ENCODE measurements around the gene MCCC2. TPM values are rescaled to one million over a fixed set of nuclear protein-coding genes. Genes with fewer than 3 reads are reported as not detected.

Gene MCCC2
- total and polyA plus RNA-seq, 2 of the 13 experiments (the other 11 are each of a cell fraction or from before 2014, with no cell fraction given): 44.8 to 83.6 TPM

GRCh38 chr5:71586052-71586940 lies 844 bp upstream of the MCCC2 start:
- in situ Hi-C loops (cut with HindIII; ENCODE audit: extremely low pct_ligation_motif_present, low pct_unique_long_range_greater_than_20kb): no loop called here
- TSS peak; percentile 95 for BruUV-seq (replicated peaks)
- POLR2A ChIA-PET: interaction anchor here (0.6 to 3.0 kb wide), 16 partner anchors 9 to 734 kb away, joined by 3 to 24 read pairs (median 4); partner anchors contain the start of genes BDP1, MRPS27 and PTCD2
- no peaks in the 10 kb centered on the region; a peak in 1 of 5 replicates for H3K27me3 ChIP-seq (ENCODE audit: control insufficient read depth in 1 of 2, insufficient read depth in 2 of 2, low read length in 2 of 2)
- H2AFZ ChIP-seq (ENCODE audit: low read length): peak overlapping the region; percentile 68
- peak overlapping the region; percentile 98 for H3K27ac ChIP-seq (ENCODE audit: extremely low read length, insufficient read depth, low read length)
- ATAC-seq (peak; percentile 76), DNase-seq (ENCODE audit: low spot score) (peak; percentile 98), FAIRE-seq (peak; percentile 85)
- intact Hi-C loops (cut with micrococcal nuclease; ENCODE audit: unreplicated experiment): no loop called here
- no peaks in the 10 kb centered on the region; the same call in 1 of the 2 replicates for H4K20me1 ChIP-seq (ENCODE audit: insufficient read depth, low read length)
- H3K79me2 ChIP-seq (ENCODE audit: insufficient read depth, low read length): peaks cover 37% of the 10 kb centered on the region
- H3K36me3 ChIP-seq (replicated peaks in 1 of 2; ENCODE audit: control insufficient read depth in 1 of 2, insufficient read depth in 2 of 2, low read length in 2 of 2): no peaks in the 10 kb centered on the region
- peaks cover 47% of the 10 kb centered on the region for H3K4me1 ChIP-seq (ENCODE audit: insufficient read depth, low read length)
- WGBS (ENCODE audit: low lambda C conversion rate): 6% methylated on average over 21 of the region's 22 CpGs
- peak overlapping the region; percentile 90 for H3K4me2 ChIP-seq (ENCODE audit: low read depth, low read length)
- H3K9me3 ChIP-seq (ENCODE audit: low read length): no peaks in the 10 kb centered on the region
- CTCF ChIA-PET (ENCODE audit: low intra/inter-chr PET ratio, low total read pairs): no interaction called here
- peak overlapping the region; percentile 93 for H3K9ac ChIP-seq (ENCODE audit: insufficient read depth, low read depth, low read length)
- peak overlapping the region; percentile 67 to 76 (median 74) for H3K4me3 ChIP-seq (replicated peaks in 1 of 3; ENCODE audit: insufficient read depth in 1 of 3, low read depth in 2 of 3, low read length in 3 of 3)
- TF ChIP-seq, protein P1, sequence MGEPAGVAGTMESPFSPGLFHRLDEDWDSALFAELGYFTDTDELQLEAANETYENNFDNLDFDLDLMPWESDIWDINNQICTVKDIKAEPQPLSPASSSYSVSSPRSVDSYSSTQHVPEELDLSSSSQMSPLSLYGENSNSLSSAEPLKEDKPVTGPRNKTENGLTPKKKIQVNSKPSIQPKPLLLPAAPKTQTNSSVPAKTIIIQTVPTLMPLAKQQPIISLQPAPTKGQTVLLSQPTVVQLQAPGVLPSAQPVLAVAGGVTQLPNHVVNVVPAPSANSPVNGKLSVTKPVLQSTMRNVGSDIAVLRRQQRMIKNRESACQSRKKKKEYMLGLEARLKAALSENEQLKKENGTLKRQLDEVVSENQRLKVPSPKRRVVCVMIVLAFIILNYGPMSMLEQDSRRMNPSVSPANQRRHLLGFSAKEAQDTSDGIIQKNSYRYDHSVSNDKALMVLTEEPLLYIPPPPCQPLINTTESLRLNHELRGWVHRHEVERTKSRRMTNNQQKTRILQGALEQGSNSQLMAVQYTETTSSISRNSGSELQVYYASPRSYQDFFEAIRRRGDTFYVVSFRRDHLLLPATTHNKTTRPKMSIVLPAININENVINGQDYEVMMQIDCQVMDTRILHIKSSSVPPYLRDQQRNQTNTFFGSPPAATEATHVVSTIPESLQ (CRISPR knock-in tag; conservative IDR thresholded peaks at IDR 0.05): no peak
- no peak for TF ChIP-seq ZNF792 (CRISPR knock-in tag; IDR thresholded peaks at IDR 0.05)
- TF ChIP-seq ZNF891 (CRISPR knock-in tag; IDR thresholded peaks at IDR 0.05): 0 out of 2 replicates have a peak, but pooled peaks have one; percentile 33
- TF ChIP-seq SKI (IDR thresholded peaks at IDR 0.05; ENCODE audit: partially characterized antibody): no peak
- TF ChIP-seq ZBED4 (CRISPR knock-in tag; IDR thresholded peaks at IDR 0.05; ENCODE audit: borderline replicate concordance): peak; percentile 52; the same call in 1 of the 2 replicates
- TF ChIP-seq PLRG1 (conservative IDR thresholded peaks at IDR 0.05): no peak
- peak; percentile 99 for TF ChIP-seq IRF2 (CRISPR knock-in tag; IDR thresholded peaks at IDR 0.05)
- TF ChIP-seq FOXJ3 (CRISPR knock-in tag; IDR thresholded peaks at IDR 0.05; ENCODE audit: borderline replicate concordance): peak; percentile 26; the same call in 1 of the 2 replicates
- TF ChIP-seq RFX1 (IDR thresholded peaks at IDR 0.05): no peak
- TF ChIP-seq, protein P2, sequence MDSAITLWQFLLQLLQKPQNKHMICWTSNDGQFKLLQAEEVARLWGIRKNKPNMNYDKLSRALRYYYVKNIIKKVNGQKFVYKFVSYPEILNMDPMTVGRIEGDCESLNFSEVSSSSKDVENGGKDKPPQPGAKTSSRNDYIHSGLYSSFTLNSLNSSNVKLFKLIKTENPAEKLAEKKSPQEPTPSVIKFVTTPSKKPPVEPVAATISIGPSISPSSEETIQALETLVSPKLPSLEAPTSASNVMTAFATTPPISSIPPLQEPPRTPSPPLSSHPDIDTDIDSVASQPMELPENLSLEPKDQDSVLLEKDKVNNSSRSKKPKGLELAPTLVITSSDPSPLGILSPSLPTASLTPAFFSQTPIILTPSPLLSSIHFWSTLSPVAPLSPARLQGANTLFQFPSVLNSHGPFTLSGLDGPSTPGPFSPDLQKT (CRISPR knock-in tag; IDR thresholded peaks at IDR 0.05; ENCODE audit: borderline replicate concordance): no peak
- TF ChIP-seq ISX (CRISPR knock-in tag; conservative IDR thresholded peaks at IDR 0.05): no peak
- TF ChIP-seq ZNF781 (CRISPR knock-in tag; IDR thresholded peaks at IDR 0.05; ENCODE audit: borderline replicate concordance, not compliant biosample characterization): peak; percentile 81
- 0 out of 2 replicates have a peak, but pooled peaks have one; percentile 32 for TF ChIP-seq CCDC6 (CRISPR knock-in tag; IDR thresholded peaks at IDR 0.05)
- TF ChIP-seq CBX5 (CRISPR knock-in tag; IDR thresholded peaks at IDR 0.05; ENCODE audit: borderline replicate concordance): 0 out of 2 replicates have a peak, but pooled peaks have one; percentile 1
- 0 out of 2 replicates have a peak, but pooled peaks have one; percentile 73 for TF ChIP-seq ZNF567 (CRISPR knock-in tag; IDR thresholded peaks at IDR 0.05; ENCODE audit: borderline replicate concordance)
- 0 out of 2 replicates have a peak, but pooled peaks have one; percentile 15 for TF ChIP-seq NFIB (CRISPR knock-in tag; IDR thresholded peaks at IDR 0.05; ENCODE audit: borderline replicate concordance)

Measured in HepG2 (cell line).